Liver (tissue), 9 donors: ENCODE measurements around the gene CACNA1C. TPM values are rescaled to one million over a fixed set of nuclear protein-coding genes. Genes with fewer than 3 reads are reported as not detected.

Experiments used
- DNase-seq: peaks from one replicate; pipeline ENCODE4 v3.0.0-alpha.2; 2017; ENCODE audit warnings: low spot score
- H3K27ac ChIP-seq, 2 donors: one replicate each; pipeline ENCODE4 v1.7.0; 2013; ENCODE audit warnings: inconsistent platforms in 2 of 2, low read length in 2 of 2, control low read depth in 1 of 2, low read depth in 1 of 2, mild to moderate bottlenecking in 1 of 2
- H3K27me3 ChIP-seq, 4 donors: one replicate each; pipeline versions ENCODE4 v1.6.1 to v1.7.0; 2013; ENCODE audit warnings: low read length in 3 of 4, inconsistent platforms in 1 of 4, mild to moderate bottlenecking in 1 of 4, moderate library complexity in 1 of 4; ENCODE audit not compliant: control insufficient read depth in 4 of 4, insufficient read depth in 4 of 4
- H3K36me3 ChIP-seq, 4 donors: one replicate each; pipeline versions ENCODE4 v1.6.1 to v1.7.0; 2013; ENCODE audit warnings: low read length in 3 of 4, mild to moderate bottlenecking in 3 of 4, low read depth in 1 of 4, moderate library complexity in 1 of 4; ENCODE audit not compliant: control insufficient read depth in 4 of 4, insufficient read depth in 3 of 4
- H3K4me1 ChIP-seq, 4 donors: one replicate each; pipeline versions ENCODE4 v1.6.1 to v1.7.0; 2013; ENCODE audit warnings: low read length in 3 of 4, mild to moderate bottlenecking in 3 of 4, moderate library complexity in 1 of 4; ENCODE audit not compliant: control insufficient read depth in 4 of 4, insufficient read depth in 4 of 4
- H3K4me3 ChIP-seq, 3 donors: one replicate each; pipeline versions ENCODE4 v1.6.1 to v1.7.0; 2013; ENCODE audit warnings: low read length in 3 of 3, control low read depth in 1 of 3, low read depth in 1 of 3, mild to moderate bottlenecking in 1 of 3
- H3K9ac ChIP-seq, 2 donors: one replicate each; pipeline ENCODE4 v1.7.0; 2013; ENCODE audit warnings: low read length in 2 of 2, mild to moderate bottlenecking in 2 of 2, moderate library complexity in 2 of 2, control low read depth in 1 of 2, low read depth in 1 of 2
- H3K9me3 ChIP-seq, 4 donors: one replicate each; pipeline versions ENCODE4 v1.6.1 to v1.7.0; 2013; ENCODE audit warnings: low read length in 3 of 4; ENCODE audit not compliant: control insufficient read depth in 4 of 4
- ATF3 ChIP-seq: IDR thresholded peaks from 2 replicates; pipeline ENCODE4 v1.6.1; 2016; ENCODE audit warnings: antibody characterized with exemption
- FOXA2 ChIP-seq: IDR thresholded peaks from 2 replicates; pipeline ENCODE4 v1.6.1; 2016; ENCODE audit warnings: antibody characterized with exemption
- GABPA ChIP-seq, 2 donors: IDR thresholded peaks in 1 of 2; conservative IDR thresholded peaks in 1 of 2; 2 replicates each; pipeline ENCODE4 v1.6.1; 2016; ENCODE audit warnings: antibody characterized with exemption in 2 of 2, mild to moderate bottlenecking in 1 of 2, moderate library complexity in 1 of 2
- HNF4A ChIP-seq, 2 donors: conservative IDR thresholded peaks; 2 replicates each; pipeline ENCODE4 v1.6.1; 2016; ENCODE audit warnings: antibody characterized with exemption in 2 of 2, mild to moderate bottlenecking in 2 of 2
- HNF4G ChIP-seq: IDR thresholded peaks from 2 replicates; pipeline ENCODE4 v1.6.1; 2016; ENCODE audit warnings: antibody characterized with exemption
- JUND ChIP-seq, 2 donors: IDR thresholded peaks; 2 replicates each; pipeline ENCODE4 v1.6.1; 2016; ENCODE audit warnings: antibody characterized with exemption in 2 of 2
- MAX ChIP-seq: IDR thresholded peaks from 2 replicates; pipeline ENCODE4 v1.6.1; 2016; ENCODE audit warnings: antibody characterized with exemption
- NR2F2 ChIP-seq: IDR thresholded peaks from 2 replicates; pipeline ENCODE4 v1.6.1; 2016; ENCODE audit warnings: antibody characterized with exemption
- REST ChIP-seq: IDR thresholded peaks from 2 replicates; pipeline ENCODE4 v1.6.1; 2016; ENCODE audit warnings: antibody characterized with exemption, mild to moderate bottlenecking
- TAF1 ChIP-seq: conservative IDR thresholded peaks from 2 replicates; pipeline ENCODE4 v1.6.1; 2016; ENCODE audit warnings: antibody characterized with exemption, mild to moderate bottlenecking
- YY1 ChIP-seq: IDR thresholded peaks from 2 replicates; pipeline ENCODE4 v1.6.1; 2016; ENCODE audit warnings: antibody characterized with exemption, mild to moderate bottlenecking
- ZBTB33 ChIP-seq: IDR thresholded peaks from 2 replicates; pipeline ENCODE4 v1.6.1; 2016; ENCODE audit warnings: antibody characterized with exemption
- WGBS: extraction: QIAGEN DNeasy Blood & Tissue Kit; methylation state at CpG from one replicate; pipeline ENCODE4 v1.1.7; 2013; 5-methylcytosine and 5-hydroxymethylcytosine counted together
- polyA plus RNA-seq, 2 donors: library from polyadenylated mRNA; stranded (reverse) in 1 of 2; unstranded in 1 of 2; fragments of 200-250 nt in 1 of 2; fragments of >200 nt in 1 of 2; fragmentation: Nextera tagmentation in 1 of 2; extraction: Ambion mirVana in 1 of 2; gene quantifications; one replicate each; pipeline versions ENCODE4 v1.2.1 to v1.2.3, GENCODE V29; 2013 to 2015
- total RNA-seq, 2 donors: library from RNA; depleted of rRNA; stranded (reverse); fragments of >200 nt; gene quantifications; one replicate each; pipeline ENCODE4 v1.2.3, GENCODE V29; 2014
- donor health status: healthy.
- donor health status: healthy.
- donor health status: healthy.
- donor health status: healthy.
- donor health status: healthy.

CACNA1C gene
- total and polyA plus RNA-seq, 4 donors, result 0.23 to 1.9 (median 0.41) TPM

- Histone ChIP-seq H3K9me3 (no peaks in the 10 kb centered on the region), H3K36me3 (no peaks in the 10 kb centered on the region), H3K27me3 (peaks cover 0 to 5% (median 0%) of the 10 kb centered on the region in 4 donors), H3K4me1 (no peaks in the 10 kb centered on the region), H3K4me3 (no peak overlapping the region), H3K9ac (no peak overlapping the region), H3K27ac (no peak overlapping the region)
- no peak for DNase-seq
- TF ChIP-seq MAX, result no peak
- no peak for TF ChIP-seq REST
- no peak for TF ChIP-seq JUND (IDR thresholded peaks at IDR 0.05)
- TF ChIP-seq TAF1, result no peak
- no peak for TF ChIP-seq NR2F2
- no peak for TF ChIP-seq ZBTB33
- no peak for TF ChIP-seq ATF3
- no peak for TF ChIP-seq HNF4G
- TF ChIP-seq GABPA (IDR thresholded peaks at IDR 0.05 in 1 of 2, conservative IDR thresholded peaks at IDR 0.05 in 1 of 2), result no peak
- WGBS, result 96% methylated on average over 11 of the region's 11 CpGs
These were observed 163.1 kb downstream of the CACNA1C start for GRCh38 chr12:2215709-2216560.

GRCh38 chr12:2218706-2219105 lies 165.9 kb downstream of the CACNA1C start:
- TF ChIP-seq ATF3 (no peak), GABPA (IDR thresholded peaks at IDR 0.05 in 1 of 2, conservative IDR thresholded peaks at IDR 0.05 in 1 of 2) (no peak), ZBTB33 (no peak), HNF4G (no peak), YY1 (no peak), FOXA2 (no peak), HNF4A (conservative IDR thresholded peaks at IDR 0.05) (no peak)
- no peaks in the 10 kb centered on the region for H3K36me3 ChIP-seq
- H3K4me1 ChIP-seq, result no peaks in the 10 kb centered on the region
- H3K9me3 ChIP-seq, result no peaks in the 10 kb centered on the region
- peaks cover 0 to 2% (median 0%) of the 10 kb centered on the region in 4 donors for H3K27me3 ChIP-seq
- 76% methylated on average over 5 of the region's 5 CpGs for WGBS
- H3K27ac ChIP-seq, result no peak overlapping the region
- no peak overlapping the region for H3K4me3 ChIP-seq
- no peak for DNase-seq
- no peak overlapping the region for H3K9ac ChIP-seq
